Gastroesophageal sphincter (tissue), 3 donors: ENCODE measurements around the gene NBDY.

Experiments
- EP300 ChIP-seq: sonication (generic); formaldehyde crosslinking; IDR thresholded peaks from one replicate; pipeline ENCODE4 v1.6.1; 2017; ENCODE audit warnings: antibody characterized with exemption, mild to moderate bottlenecking
- POLR2A ChIP-seq, 2 donors: fragments of 450-650 bp; IDR thresholded peaks; one replicate each; pipeline ENCODE4 v1.6.1; 2017; ENCODE audit warnings: antibody characterized with exemption in 2 of 2, mild to moderate bottlenecking in 2 of 2, moderate library complexity in 1 of 2
- POLR2AphosphoS5 ChIP-seq: sonication (generic); formaldehyde crosslinking; IDR thresholded peaks from one replicate; pipeline ENCODE4 v1.6.1; 2017; ENCODE audit warnings: antibody characterized with exemption
- TF ChIP-seq, protein P1 (sequence below), 4 experiments: fragments of 200-600 bp in 2 of 4; fragments of 450-650 bp in 2 of 4; sonication (generic) in 1 of 4; IDR thresholded peaks; one replicate each; pipeline ENCODE4 v1.5.1; 2017 to 2019; ENCODE audit warnings: antibody characterized with exemption in 4 of 4, mild to moderate bottlenecking in 2 of 4, moderate library complexity in 2 of 4

DNA sequence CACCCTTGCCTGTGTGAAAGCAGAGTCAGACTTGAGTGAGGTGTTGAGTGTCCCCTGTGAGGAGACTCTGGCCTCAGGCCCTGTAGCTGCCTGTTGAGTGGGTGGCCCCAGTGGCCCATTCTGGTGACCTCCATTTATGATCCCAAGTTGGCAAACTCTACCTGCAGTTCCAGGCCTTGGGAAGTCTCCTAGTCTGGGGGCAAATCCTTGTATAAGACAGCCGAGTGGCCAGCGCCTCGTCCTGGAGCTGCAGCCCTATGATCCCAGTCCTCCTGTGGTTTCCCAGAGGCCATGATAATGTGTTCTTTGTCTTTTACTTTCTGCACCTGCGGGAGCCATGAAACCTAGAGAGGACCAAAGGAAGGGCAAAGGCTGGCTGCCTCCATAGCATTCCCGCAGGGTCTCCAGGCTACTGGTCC is 58.7 kb downstream of the NBDY start:
- TF ChIP-seq, protein P1, sequence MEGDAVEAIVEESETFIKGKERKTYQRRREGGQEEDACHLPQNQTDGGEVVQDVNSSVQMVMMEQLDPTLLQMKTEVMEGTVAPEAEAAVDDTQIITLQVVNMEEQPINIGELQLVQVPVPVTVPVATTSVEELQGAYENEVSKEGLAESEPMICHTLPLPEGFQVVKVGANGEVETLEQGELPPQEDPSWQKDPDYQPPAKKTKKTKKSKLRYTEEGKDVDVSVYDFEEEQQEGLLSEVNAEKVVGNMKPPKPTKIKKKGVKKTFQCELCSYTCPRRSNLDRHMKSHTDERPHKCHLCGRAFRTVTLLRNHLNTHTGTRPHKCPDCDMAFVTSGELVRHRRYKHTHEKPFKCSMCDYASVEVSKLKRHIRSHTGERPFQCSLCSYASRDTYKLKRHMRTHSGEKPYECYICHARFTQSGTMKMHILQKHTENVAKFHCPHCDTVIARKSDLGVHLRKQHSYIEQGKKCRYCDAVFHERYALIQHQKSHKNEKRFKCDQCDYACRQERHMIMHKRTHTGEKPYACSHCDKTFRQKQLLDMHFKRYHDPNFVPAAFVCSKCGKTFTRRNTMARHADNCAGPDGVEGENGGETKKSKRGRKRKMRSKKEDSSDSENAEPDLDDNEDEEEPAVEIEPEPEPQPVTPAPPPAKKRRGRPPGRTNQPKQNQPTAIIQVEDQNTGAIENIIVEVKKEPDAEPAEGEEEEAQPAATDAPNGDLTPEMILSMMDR (IDR thresholded peaks at IDR 0.05), result no peak
- TF ChIP-seq POLR2A (IDR thresholded peaks at IDR 0.05) (no peak), EP300 (no peak), POLR2AphosphoS5 (no peak)
